Immature natural killer cell (primary cell): ENCODE data around the gene THOC1. TPM values are rescaled to one million over a fixed set of nuclear protein-coding genes. Genes with fewer than 3 reads are reported as not detected.

ENCODE experiments used
- DNase-seq, 3 donors: peaks; one replicate each; pipeline ENCODE4 v3.0.0; 2022; ENCODE audit warnings: mixed read lengths in 1 of 3
- H3K27ac Mint-ChIP-seq, 6 donors: one replicate each; pipeline ENCODE4 v1.8.0; 2020; ENCODE audit warnings: mixed read lengths in 6 of 6, mild to moderate bottlenecking in 5 of 6, inconsistent platforms in 4 of 6, moderate library complexity in 3 of 6
- H3K27me3 Mint-ChIP-seq, 3 donors: one replicate each; pipeline ENCODE4 v1.8.0; 2020 to 2021; ENCODE audit warnings: low read depth in 3 of 3, mild to moderate bottlenecking in 3 of 3, mixed read lengths in 3 of 3, moderate library complexity in 3 of 3, inconsistent platforms in 1 of 3
- H3K36me3 Mint-ChIP-seq, 3 donors: one replicate each; pipeline ENCODE4 v1.8.0; 2020; ENCODE audit warnings: mixed read lengths in 3 of 3, inconsistent platforms in 2 of 3, mild to moderate bottlenecking in 2 of 3
- H3K4me1 Mint-ChIP-seq, 2 donors: one replicate each; pipeline ENCODE4 v1.8.0; 2020; ENCODE audit warnings: inconsistent platforms in 2 of 2, mild to moderate bottlenecking in 2 of 2, mixed read lengths in 2 of 2, moderate library complexity in 1 of 2
- H3K4me3 Mint-ChIP-seq, 5 donors: one replicate each; pipeline ENCODE4 v1.8.0; 2020; ENCODE audit warnings: mild to moderate bottlenecking in 5 of 5, mixed read lengths in 5 of 5, inconsistent platforms in 3 of 5, moderate library complexity in 3 of 5
- H3K9me3 Mint-ChIP-seq, 6 donors: one replicate each; pipeline ENCODE4 v1.8.0; 2020; ENCODE audit warnings: mild to moderate bottlenecking in 6 of 6, mixed read lengths in 6 of 6, inconsistent platforms in 4 of 6, moderate library complexity in 3 of 6
- polyA plus RNA-seq, 3 donors: library from polyadenylated mRNA; unstranded; fragments of 300-500 nt; fragmentation: Illumina TruSeq; gene quantifications; one replicate each; pipeline ENCODE4 v1.2.3, GENCODE V29; 2021

Gene THOC1
- polyA plus RNA-seq, 3 donors from 2014 or later: 7.6 to 20.3 (median 14.7) TPM

DNA sequence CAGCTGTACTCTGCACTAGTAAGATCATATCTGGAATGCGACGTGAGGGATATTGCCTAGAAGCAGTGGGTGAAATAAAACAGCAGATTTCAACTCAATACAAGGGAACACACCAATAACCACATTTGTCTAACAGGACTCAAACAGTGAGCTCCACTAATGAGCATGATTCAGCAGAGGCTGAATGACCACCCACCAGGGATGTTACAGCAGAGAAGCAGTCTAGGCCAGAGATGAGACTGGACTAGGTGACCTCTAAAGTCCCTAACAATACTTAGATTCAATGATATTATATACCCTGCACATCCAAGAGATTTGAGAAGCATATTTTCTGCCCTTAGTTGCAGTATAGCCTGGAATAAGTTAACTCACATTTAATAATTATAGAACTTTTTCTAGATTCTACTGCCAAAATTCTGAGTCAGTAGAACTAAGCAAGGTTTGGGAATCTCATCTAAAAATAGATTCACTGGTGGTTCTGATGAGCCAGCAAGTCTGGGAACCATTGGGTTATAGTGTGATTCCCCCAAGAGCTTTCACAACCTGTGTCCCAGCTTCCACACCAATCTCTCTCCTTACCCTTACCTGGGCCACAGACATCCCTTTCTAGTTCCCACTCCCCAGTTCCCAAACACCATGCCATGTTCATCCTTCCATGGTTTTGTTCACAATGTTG lies 6.3 kb downstream of the THOC1 start:
- Mint-ChIP-seq H3K36me3 (peaks cover 17 to 32% (median 25%) of the 10 kb centered on the region in 3 donors), H3K27me3 (no peaks in the 10 kb centered on the region), H3K4me1 (peaks cover 4 to 8% of the 10 kb centered on the region in 2 donors), H3K27ac (peak overlapping the region in 1 of 6 donors; percentile 60), H3K9me3 (no peaks in the 10 kb centered on the region), H3K4me3 (no peak overlapping the region)
- no peak for DNase-seq

DNA sequence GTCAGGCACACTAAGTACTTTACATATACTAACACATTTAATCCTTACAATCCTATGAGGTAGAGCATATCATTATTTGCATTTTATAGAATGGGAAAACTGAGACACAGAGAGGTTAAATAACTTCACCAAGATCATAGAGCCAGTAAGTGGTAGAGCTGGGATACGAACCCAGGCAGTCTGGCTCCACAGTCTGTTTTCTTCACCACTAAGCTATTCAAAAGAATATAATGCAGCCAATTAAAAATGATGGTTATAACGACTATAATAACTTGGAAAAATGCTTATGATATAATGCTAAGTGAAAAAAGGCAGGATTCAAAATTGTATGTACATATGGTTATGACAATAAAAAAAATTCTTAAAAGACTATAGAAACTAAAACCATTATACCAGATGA lies 7.3 kb downstream of the THOC1 start:
- Mint-ChIP-seq H3K4me1 (no peaks in the 10 kb centered on the region), H3K27ac (no peak overlapping the region), H3K4me3 (no peak overlapping the region), H3K27me3 (no peaks in the 10 kb centered on the region), H3K9me3 (no peaks in the 10 kb centered on the region), H3K36me3 (peaks cover 25 to 40% (median 31%) of the 10 kb centered on the region in 3 donors)
- no peak for DNase-seq

DNA sequence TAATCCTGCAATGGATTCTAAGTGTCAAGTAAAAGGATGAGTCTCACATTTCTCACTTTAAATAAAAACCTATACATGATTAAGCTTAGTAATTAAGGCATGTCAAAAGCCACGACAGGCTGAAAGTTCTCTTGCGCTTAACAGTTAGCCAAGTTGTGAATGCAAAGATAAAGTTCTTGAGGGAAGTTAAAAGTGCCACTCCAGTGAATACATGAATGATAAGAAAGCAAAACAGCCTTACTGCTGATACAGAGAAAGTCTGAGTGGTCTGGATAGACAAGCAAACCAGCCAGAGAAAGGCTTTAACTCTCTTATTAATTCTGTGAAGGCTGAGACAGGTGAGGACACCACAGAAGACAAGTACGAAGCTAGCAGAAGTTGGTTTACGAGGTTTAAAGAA lies 12.7 kb downstream of the THOC1 start:
- no peak overlapping the region for H3K27ac Mint-ChIP-seq
- H3K27me3 Mint-ChIP-seq: no peaks in the 10 kb centered on the region
- H3K36me3 Mint-ChIP-seq: peaks cover 30 to 64% (median 33%) of the 10 kb centered on the region in 3 donors
- H3K9me3 Mint-ChIP-seq: no peaks in the 10 kb centered on the region
- H3K4me1 Mint-ChIP-seq: no peaks in the 10 kb centered on the region
- DNase-seq: no peak
- H3K4me3 Mint-ChIP-seq: no peak overlapping the region

DNA sequence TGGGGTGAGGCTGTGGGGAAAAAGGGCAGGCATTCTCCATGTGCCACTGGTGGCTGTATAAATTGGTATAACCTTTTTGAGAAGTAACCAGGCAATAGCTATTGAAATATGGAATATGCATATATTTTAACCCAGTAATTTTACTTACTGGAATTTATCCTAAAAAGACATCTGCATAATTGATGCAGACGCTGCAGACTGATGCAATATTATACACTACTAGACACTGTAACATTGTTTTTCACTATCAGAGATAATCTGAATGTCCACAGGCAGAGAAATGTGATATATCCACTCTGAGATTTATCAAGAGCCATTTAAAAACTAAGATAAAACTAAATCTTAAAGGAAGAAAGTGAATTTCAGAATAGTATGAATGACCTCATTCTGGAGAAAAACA lies 14.7 kb downstream of the THOC1 start:
- Mint-ChIP-seq H3K27ac (no peak overlapping the region), H3K4me3 (no peak overlapping the region), H3K36me3 (peaks cover 34 to 66% (median 36%) of the 10 kb centered on the region in 3 donors), H3K9me3 (no peaks in the 10 kb centered on the region), H3K27me3 (peaks cover 0 to 2% (median 0%) of the 10 kb centered on the region in 3 donors), H3K4me1 (no peaks in the 10 kb centered on the region)
- DNase-seq: no peak

DNA sequence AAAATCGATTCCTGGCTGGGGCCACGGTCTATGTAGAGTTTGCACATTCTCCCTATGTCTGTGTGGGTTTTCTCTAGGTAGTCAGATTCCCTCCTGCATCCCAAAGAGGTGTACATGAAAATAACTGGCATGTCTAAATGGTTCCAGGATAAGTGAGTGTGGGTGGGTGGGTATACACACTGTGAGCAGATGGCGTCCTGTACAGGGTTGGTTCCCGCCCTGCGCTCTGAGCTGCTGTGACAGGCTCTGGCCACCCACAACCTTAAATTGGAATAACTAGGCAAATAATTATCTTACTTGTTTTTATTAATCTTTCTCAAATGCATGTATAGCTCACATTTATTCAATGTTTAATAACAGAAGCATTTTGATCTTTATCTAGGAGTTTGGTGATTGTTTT lies 16.3 kb downstream of the THOC1 start:
- Mint-ChIP-seq H3K9me3 (no peaks in the 10 kb centered on the region), H3K27me3 (peaks cover 0 to 2% (median 0%) of the 10 kb centered on the region in 3 donors), H3K36me3 (peaks cover 28 to 60% (median 34%) of the 10 kb centered on the region in 3 donors), H3K4me1 (no peaks in the 10 kb centered on the region), H3K4me3 (no peak overlapping the region), H3K27ac (no peak overlapping the region)
- DNase-seq: no peak

DNA sequence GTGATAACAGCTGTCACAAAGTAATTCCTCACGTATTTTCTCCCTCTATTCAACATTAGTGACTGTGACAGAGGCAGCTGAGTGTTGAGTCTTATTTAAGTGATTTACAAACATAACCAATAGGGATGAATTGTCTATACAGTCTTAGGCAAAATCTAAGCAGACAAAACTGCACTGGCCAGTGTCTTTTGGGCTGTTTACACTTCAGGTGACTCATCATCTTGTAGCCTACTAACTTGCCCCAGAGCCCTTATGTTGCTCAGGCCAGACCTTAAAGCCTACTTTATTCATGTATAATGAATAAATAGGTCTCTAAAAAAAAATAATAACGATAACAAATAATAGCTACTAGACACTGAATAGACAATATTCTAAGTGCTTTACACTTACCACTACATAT lies 17.2 kb downstream of the THOC1 start:
- H3K27me3 Mint-ChIP-seq: peaks cover 0 to 2% (median 0%) of the 10 kb centered on the region in 3 donors
- no peaks in the 10 kb centered on the region for H3K4me1 Mint-ChIP-seq
- peaks cover 23 to 57% (median 32%) of the 10 kb centered on the region in 3 donors for H3K36me3 Mint-ChIP-seq
- no peak overlapping the region for H3K4me3 Mint-ChIP-seq
- no peaks in the 10 kb centered on the region for H3K9me3 Mint-ChIP-seq
- DNase-seq: no peak
- H3K27ac Mint-ChIP-seq: no peak overlapping the region

DNA sequence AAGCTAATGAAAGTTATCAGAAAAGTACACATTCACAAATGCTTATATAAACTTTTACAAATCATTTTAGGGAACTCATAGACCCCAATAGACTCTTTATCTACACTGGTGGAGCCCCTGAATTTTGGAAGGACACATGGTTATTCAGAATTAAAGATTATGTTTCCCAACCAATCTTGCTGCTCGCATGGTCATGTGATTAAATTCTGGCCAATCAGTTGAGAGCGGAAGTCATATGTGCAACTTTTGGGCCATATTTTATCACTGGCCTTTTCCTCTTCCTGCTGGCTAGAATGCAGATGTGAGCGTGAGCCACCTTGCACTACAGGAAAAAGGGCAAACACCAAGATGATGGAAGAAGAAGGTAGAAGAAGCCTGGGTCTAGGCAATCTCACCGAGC lies 19.8 kb downstream of the THOC1 start:
- peaks cover 30 to 62% (median 43%) of the 10 kb centered on the region in 3 donors for H3K36me3 Mint-ChIP-seq
- no peaks in the 10 kb centered on the region for H3K9me3 Mint-ChIP-seq
- no peak for DNase-seq
- no peaks in the 10 kb centered on the region for H3K4me1 Mint-ChIP-seq
- no peak overlapping the region for H3K4me3 Mint-ChIP-seq
- peaks cover 0 to 3% (median 0%) of the 10 kb centered on the region in 3 donors for H3K27me3 Mint-ChIP-seq
- no peak overlapping the region for H3K27ac Mint-ChIP-seq

DNA sequence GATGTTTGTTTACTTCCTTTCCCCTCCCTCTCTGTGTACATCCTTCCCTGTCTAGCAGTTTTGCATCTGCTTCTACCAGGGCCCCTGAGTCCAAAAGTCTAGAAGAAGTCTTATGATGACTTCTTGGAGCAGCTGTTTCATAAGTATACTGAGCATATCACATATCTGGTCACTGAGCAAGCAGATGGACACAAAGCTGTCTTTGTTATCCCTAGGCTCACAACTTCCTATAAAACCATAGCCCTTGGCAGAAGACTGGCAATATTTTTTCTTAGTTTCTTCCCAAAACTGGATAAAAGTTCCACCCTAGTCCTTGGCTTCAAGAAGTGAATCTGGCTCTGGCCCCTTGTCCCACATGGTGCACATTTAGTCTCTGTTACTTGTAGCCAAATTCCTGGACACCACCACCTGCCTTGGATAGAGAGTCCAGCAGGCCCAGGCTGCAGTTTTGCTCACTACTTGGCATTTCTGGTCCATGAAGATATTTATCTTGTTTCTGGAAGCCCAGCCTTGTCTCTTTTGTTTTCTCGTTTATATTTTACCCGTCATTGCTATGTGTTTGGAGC lies 22.5 kb downstream of the THOC1 start:
- no peak for DNase-seq
- Mint-ChIP-seq H3K36me3 (peaks cover 32 to 55% (median 32%) of the 10 kb centered on the region in 3 donors), H3K4me3 (no peak overlapping the region), H3K4me1 (no peaks in the 10 kb centered on the region), H3K9me3 (no peaks in the 10 kb centered on the region), H3K27me3 (peaks cover 0 to 5% (median 0%) of the 10 kb centered on the region in 3 donors), H3K27ac (no peak overlapping the region)

DNA sequence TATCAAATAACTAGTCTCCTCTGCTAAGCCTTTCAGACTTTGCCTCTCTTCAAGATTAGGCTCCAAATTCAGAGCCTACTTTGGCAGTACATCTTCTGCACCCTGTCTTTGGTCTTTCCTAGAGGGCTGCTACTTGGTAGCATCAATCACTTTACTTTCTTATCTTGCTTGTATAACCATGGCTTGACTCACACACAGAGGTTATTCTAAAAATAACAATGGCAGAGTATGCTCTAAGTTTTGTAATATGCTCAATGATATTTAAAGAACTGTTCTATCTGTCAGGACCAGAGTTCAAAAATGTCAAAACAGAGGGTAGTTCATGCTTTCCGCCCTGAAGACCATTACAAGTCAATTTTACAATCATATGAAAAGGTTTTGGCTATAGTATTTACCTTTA lies 27.7 kb downstream of the THOC1 start:
- Mint-ChIP-seq H3K4me1 (no peaks in the 10 kb centered on the region), H3K4me3 (no peak overlapping the region), H3K27ac (no peak overlapping the region), H3K9me3 (no peaks in the 10 kb centered on the region), H3K27me3 (peaks cover 0 to 3% (median 0%) of the 10 kb centered on the region in 3 donors), H3K36me3 (peaks cover 10 to 41% (median 24%) of the 10 kb centered on the region in 3 donors)
- DNase-seq: no peak

DNA sequence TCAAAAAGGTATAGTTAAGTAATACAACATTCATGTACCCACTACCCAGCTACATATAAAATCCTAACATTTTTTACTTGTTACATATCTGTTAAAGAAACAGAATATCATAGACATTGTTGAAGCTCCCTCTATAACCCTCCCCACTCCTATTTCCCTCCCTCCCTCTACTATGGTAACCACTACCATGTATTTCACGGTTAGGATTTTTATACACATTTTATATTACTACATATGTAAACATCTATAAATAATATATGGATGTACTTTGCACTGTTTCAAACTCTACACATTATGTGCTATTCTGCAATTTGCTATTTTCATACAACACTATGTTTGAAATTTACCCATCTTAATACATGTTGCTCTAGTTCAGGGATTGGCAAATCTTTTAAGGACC lies 36.3 kb downstream of the THOC1 start:
- no peak overlapping the region for H3K4me3 Mint-ChIP-seq
- peaks cover 0 to 3% of the 10 kb centered on the region in 2 donors for H3K4me1 Mint-ChIP-seq
- H3K27ac Mint-ChIP-seq: no peak overlapping the region
- H3K9me3 Mint-ChIP-seq: no peaks in the 10 kb centered on the region
- peaks cover 8 to 19% (median 8%) of the 10 kb centered on the region in 3 donors for H3K36me3 Mint-ChIP-seq
- no peaks in the 10 kb centered on the region for H3K27me3 Mint-ChIP-seq
- no peak for DNase-seq

DNA sequence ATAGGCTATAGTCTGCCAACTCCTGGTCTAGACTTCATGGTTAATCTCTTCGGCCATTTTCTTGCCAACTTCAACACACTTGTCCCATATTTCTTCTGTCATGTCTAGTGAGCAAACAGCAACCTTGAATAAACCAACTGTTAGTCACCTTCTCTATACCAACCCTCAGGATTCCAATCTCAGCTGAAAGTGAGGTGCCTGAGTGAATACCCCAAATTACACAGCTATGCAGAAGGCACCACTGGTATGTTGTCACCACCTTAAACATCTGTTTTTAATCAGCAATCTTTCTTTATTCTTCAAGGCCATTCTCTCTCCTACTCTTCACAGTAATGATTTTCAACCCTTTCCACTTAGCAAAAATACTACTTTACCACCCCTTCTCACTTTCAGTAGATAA lies 39.3 kb downstream of the THOC1 start:
- Mint-ChIP-seq H3K4me1 (peaks cover 0 to 3% of the 10 kb centered on the region in 2 donors), H3K36me3 (peaks cover 16 to 36% (median 17%) of the 10 kb centered on the region in 3 donors), H3K27me3 (no peaks in the 10 kb centered on the region), H3K27ac (no peak overlapping the region), H3K4me3 (no peak overlapping the region), H3K9me3 (no peaks in the 10 kb centered on the region)
- DNase-seq: no peak

DNA sequence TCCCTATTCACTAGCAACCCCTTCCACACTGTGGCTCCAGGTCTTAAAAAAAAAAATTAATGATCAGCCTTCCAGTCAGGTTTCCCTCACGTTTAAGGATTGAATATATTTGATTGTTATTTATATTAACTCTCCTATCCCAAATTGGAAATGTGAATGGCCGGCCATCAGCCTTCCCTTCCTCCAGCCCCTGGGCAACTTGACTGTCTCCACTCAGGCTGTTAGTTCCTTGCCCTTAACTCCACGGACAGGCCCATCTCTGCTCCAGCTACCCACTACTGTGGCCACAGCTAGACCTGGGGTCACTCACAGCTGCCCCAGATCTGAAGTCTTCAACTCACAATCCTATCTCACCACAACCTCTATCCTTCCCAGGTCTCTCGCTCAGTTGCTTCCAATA lies 39.9 kb downstream of the THOC1 start:
- no peak for DNase-seq
- Mint-ChIP-seq H3K36me3 (peaks cover 17 to 41% (median 22%) of the 10 kb centered on the region in 3 donors), H3K9me3 (no peaks in the 10 kb centered on the region), H3K4me3 (no peak overlapping the region), H3K27ac (peak overlapping the region in 1 of 6 donors; percentile 66), H3K4me1 (peaks cover 0 to 3% of the 10 kb centered on the region in 2 donors), H3K27me3 (no peaks in the 10 kb centered on the region)

DNA sequence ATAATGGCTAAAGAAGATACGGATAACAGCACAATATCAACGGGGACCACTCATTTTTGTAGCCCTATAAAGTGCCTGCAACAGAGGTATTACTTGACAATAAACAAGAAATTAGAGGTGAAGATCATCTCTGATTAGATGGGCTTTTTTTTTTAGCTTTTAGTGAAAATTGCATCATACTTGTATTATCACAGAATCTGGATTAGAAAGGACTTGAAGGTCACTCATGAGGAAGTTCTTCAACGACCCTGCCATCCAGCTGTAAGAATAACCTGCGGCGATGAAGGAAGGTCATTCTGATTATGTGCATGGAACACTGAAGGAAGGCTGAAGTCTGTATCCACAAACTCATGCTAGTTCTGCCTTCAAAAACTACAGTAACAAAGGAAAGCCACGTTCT lies 40.5 kb downstream of the THOC1 start:
- peak overlapping the region in 1 of 6 donors; percentile 19 for H3K27ac Mint-ChIP-seq
- H3K4me1 Mint-ChIP-seq: peaks cover 0 to 3% of the 10 kb centered on the region in 2 donors
- no peaks in the 10 kb centered on the region for H3K27me3 Mint-ChIP-seq
- DNase-seq: no peak
- H3K4me3 Mint-ChIP-seq: no peak overlapping the region
- no peaks in the 10 kb centered on the region for H3K9me3 Mint-ChIP-seq
- H3K36me3 Mint-ChIP-seq: peaks cover 17 to 45% (median 22%) of the 10 kb centered on the region in 3 donors

DNA sequence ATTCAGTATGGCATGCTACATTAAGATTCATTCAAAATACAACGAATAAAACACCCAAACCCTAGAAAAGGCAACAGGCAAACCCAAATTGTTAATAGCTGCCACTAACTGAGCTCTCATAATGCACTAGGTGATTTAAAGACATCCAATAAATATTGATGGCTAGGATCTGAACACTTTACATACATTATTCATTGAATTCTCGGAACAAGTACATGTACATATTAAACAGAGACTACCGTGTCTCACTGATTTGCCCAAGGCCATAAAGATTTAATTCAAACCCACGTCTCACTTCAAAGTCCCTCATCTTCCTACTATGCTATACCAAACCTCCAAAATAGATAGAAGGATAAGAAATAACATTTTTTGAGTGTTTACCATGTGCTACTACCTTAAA lies 42.1 kb downstream of the THOC1 start:
- no peaks in the 10 kb centered on the region for H3K9me3 Mint-ChIP-seq
- H3K4me1 Mint-ChIP-seq: peaks cover 0 to 3% of the 10 kb centered on the region in 2 donors
- no peak for DNase-seq
- H3K27ac Mint-ChIP-seq: no peak overlapping the region
- H3K27me3 Mint-ChIP-seq: no peaks in the 10 kb centered on the region
- no peak overlapping the region for H3K4me3 Mint-ChIP-seq
- H3K36me3 Mint-ChIP-seq: peaks cover 19 to 49% (median 22%) of the 10 kb centered on the region in 3 donors
